ES-I3 (cell line): ENCODE data around the gene CRHR1.

Experiments
- H3K36me3 ChIP-seq: 2 replicates; pipeline ENCODE4 v1.6.1; 2013; ENCODE audit warnings: mild to moderate bottlenecking, low read length, control low read depth, moderate library complexity; ENCODE audit not compliant: insufficient read depth
- H3K4me1 ChIP-seq: 2 replicates; pipeline ENCODE4 v1.6.1; 2013; ENCODE audit warnings: mild to moderate bottlenecking, control low read depth, low read length; ENCODE audit not compliant: insufficient read depth
- H3K9ac ChIP-seq: 2 replicates; pipeline ENCODE4 v1.6.1; 2013; ENCODE audit warnings: low read depth, mild to moderate bottlenecking, low read length, moderate library complexity
- H3K9me3 ChIP-seq: 2 replicates; pipeline ENCODE4 v1.6.1; 2013; ENCODE audit warnings: mild to moderate bottlenecking, low read length, moderate library complexity; ENCODE audit not compliant: control insufficient read depth, insufficient read depth

CRHR1 gene

GRCh38 chr17:45814622-45815606 is 30.8 kb downstream of the CRHR1 start:
- Histone ChIP-seq H3K9me3 (no peaks in the 10 kb centered on the region), H3K4me1 (peaks cover 12% of the 10 kb centered on the region; the same call in 1 of the 2 replicates), H3K9ac (no peak overlapping the region), H3K36me3 (no peaks in the 10 kb centered on the region)

- H3K9ac ChIP-seq, result no peak overlapping the region
- H3K36me3 ChIP-seq, result no peaks in the 10 kb centered on the region
- H3K4me1 ChIP-seq, result peaks cover 12% of the 10 kb centered on the region; the same call in 1 of the 2 replicates
- no peaks in the 10 kb centered on the region for H3K9me3 ChIP-seq
These were observed 31.6 kb downstream of the CRHR1 start for GRCh38 chr17:45815752-45816151.

- H3K36me3 ChIP-seq, result no peaks in the 10 kb centered on the region
- peaks cover 4% of the 10 kb centered on the region; the same call in 1 of the 2 replicates for H3K4me1 ChIP-seq
- no peak overlapping the region for H3K9ac ChIP-seq
- H3K9me3 ChIP-seq, result no peaks in the 10 kb centered on the region
These were observed 33.9 kb downstream of the CRHR1 start for GRCh38 chr17:45818041-45818440.

- Histone ChIP-seq H3K36me3 (no peaks in the 10 kb centered on the region), H3K9me3 (no peaks in the 10 kb centered on the region)
These were observed 34.6 kb downstream of the CRHR1 start for GRCh38 chr17:45818699-45819098.

GRCh38 chr17:45819632-45820031 is 35.5 kb downstream of the CRHR1 start:
- Histone ChIP-seq H3K9me3 (no peaks in the 10 kb centered on the region), H3K4me1 (peaks cover 7% of the 10 kb centered on the region; the same call in 1 of the 2 replicates), H3K9ac (no peak overlapping the region), H3K36me3 (no peaks in the 10 kb centered on the region)

More at GRCh38 chr17:45818699-45819098, 34.6 kb downstream of the CRHR1 start:
- H3K4me1 ChIP-seq, result peaks cover 5% of the 10 kb centered on the region; the same call in 1 of the 2 replicates
- H3K9ac ChIP-seq, result no peak overlapping the region

GRCh38 chr17:45820052-45820780 is 36.1 kb downstream of the CRHR1 start:
- Histone ChIP-seq H3K9me3 (no peaks in the 10 kb centered on the region), H3K4me1 (peaks cover 7% of the 10 kb centered on the region; the same call in 1 of the 2 replicates), H3K36me3 (no peaks in the 10 kb centered on the region), H3K9ac (no peak overlapping the region)

- Histone ChIP-seq H3K36me3 (no peaks in the 10 kb centered on the region), H3K9me3 (no peaks in the 10 kb centered on the region), H3K9ac (no peak overlapping the region), H3K4me1 (peaks cover 7% of the 10 kb centered on the region; the same call in 1 of the 2 replicates)
These were observed 37.0 kb downstream of the CRHR1 start for GRCh38 chr17:45821147-45821546.

- Histone ChIP-seq H3K9me3 (no peaks in the 10 kb centered on the region), H3K36me3 (no peaks in the 10 kb centered on the region), H3K4me1 (peaks cover 7% of the 10 kb centered on the region; the same call in 1 of the 2 replicates), H3K9ac (no peak overlapping the region)
These were observed 39.5 kb downstream of the CRHR1 start for GRCh38 chr17:45823598-45823997.

GRCh38 chr17:45824475-45824874 is 40.4 kb downstream of the CRHR1 start:
- no peak overlapping the region for H3K9ac ChIP-seq
- no peaks in the 10 kb centered on the region for H3K9me3 ChIP-seq
- H3K4me1 ChIP-seq, result peaks cover 7% of the 10 kb centered on the region; the same call in 1 of the 2 replicates
- no peaks in the 10 kb centered on the region for H3K36me3 ChIP-seq

- Histone ChIP-seq H3K9me3 (no peaks in the 10 kb centered on the region), H3K9ac (no peak overlapping the region), H3K4me1 (peaks cover 7% of the 10 kb centered on the region; the same call in 1 of the 2 replicates), H3K36me3 (no peaks in the 10 kb centered on the region)
These were observed 40.9 kb downstream of the CRHR1 start for GRCh38 chr17:45824901-45825492.

- no peaks in the 10 kb centered on the region for H3K36me3 ChIP-seq
- H3K9me3 ChIP-seq, result no peaks in the 10 kb centered on the region
- H3K9ac ChIP-seq, result no peak overlapping the region
- H3K4me1 ChIP-seq, result peaks cover 7% of the 10 kb centered on the region; the same call in 1 of the 2 replicates
These were observed 41.7 kb downstream of the CRHR1 start for GRCh38 chr17:45825792-45826191.

GRCh38 chr17:45826919-45827588 is 42.9 kb downstream of the CRHR1 start:
- Histone ChIP-seq H3K9ac (no peak overlapping the region), H3K9me3 (no peaks in the 10 kb centered on the region), H3K36me3 (no peaks in the 10 kb centered on the region), H3K4me1 (peaks cover 7% of the 10 kb centered on the region; the same call in 1 of the 2 replicates)

- Histone ChIP-seq H3K36me3 (no peaks in the 10 kb centered on the region), H3K9ac (no peak overlapping the region), H3K9me3 (no peaks in the 10 kb centered on the region), H3K4me1 (peaks cover 7% of the 10 kb centered on the region; the same call in 1 of the 2 replicates)
These were observed 44.1 kb downstream of the CRHR1 start for GRCh38 chr17:45828171-45828570.
